Subcutaneous adipose tissue (tissue), 4 donors: Measurements from ENCODE around the gene PXYLP1. TPM values are rescaled to one million over a fixed set of nuclear protein-coding genes. Genes with fewer than 3 reads are reported as not detected.

Experiments used
- CTCF ChIP-seq: fragments of 450-650 bp; IDR thresholded peaks from one replicate; pipeline ENCODE4 v1.5.1; 2016; ENCODE audit warnings: low read depth, mild to moderate bottlenecking, control low read depth, antibody characterized with exemption, moderate library complexity
- total RNA-seq, 4 donors: library from RNA; depleted of rRNA; stranded (reverse); fragments of >200 nt; gene quantifications; one replicate each; pipeline ENCODE4 v1.1.0, GENCODE V29; 2016

The PXYLP1 gene
- total RNA-seq, 4 donors from 2014 or later, result 5.4 to 12.8 (median 9.6) TPM

GRCh38 chr3:141228395-141228794 lies 3.2 kb upstream of the PXYLP1 start:
- no peak for TF ChIP-seq CTCF

GRCh38 chr3:141229132-141229531 lies 2.5 kb upstream of the PXYLP1 start:
- TF ChIP-seq CTCF, result no peak

GRCh38 chr3:141230293-141230692 lies 1.3 kb upstream of the PXYLP1 start:
- no peak for TF ChIP-seq CTCF

GRCh38 chr3:141231952-141232823 lies 563 bp downstream of the PXYLP1 start:
- TF ChIP-seq CTCF, result no peak

- no peak for TF ChIP-seq CTCF
These were observed 2.0 kb downstream of the PXYLP1 start for GRCh38 chr3:141233457-141234161.

GRCh38 chr3:141234283-141234682 lies 2.7 kb downstream of the PXYLP1 start:
- no peak for TF ChIP-seq CTCF

- TF ChIP-seq CTCF, result no peak
These were observed 4.1 kb downstream of the PXYLP1 start for GRCh38 chr3:141235661-141236171.
